PFSK-1 (cell line): ENCODE measurements around the gene USH2A.

Experiments
- POLR2AphosphoS5 ChIP-seq: IDR thresholded peaks from 2 replicates; pipeline ENCODE4 v1.6.1; 2012; ENCODE audit warnings: low read depth, mild to moderate bottlenecking, control low read depth, low read length, moderate library complexity
- REST ChIP-seq, 2 experiments: IDR thresholded peaks; 2 replicates each; pipeline versions ENCODE4 v1.6.1 to v1.8.0; 2011 to 2012; ENCODE audit warnings: low read depth in 2 of 2, low read length in 2 of 2, control low read depth in 1 of 2, inconsistent platforms in 1 of 2, mild to moderate bottlenecking in 1 of 2, moderate library complexity in 1 of 2; ENCODE audit not compliant: insufficient read depth in 1 of 2
- SIN3A ChIP-seq: IDR thresholded peaks from 2 replicates; pipeline ENCODE4 v1.6.1; 2012; ENCODE audit warnings: mild to moderate bottlenecking, low read length, moderate library complexity, borderline replicate concordance; ENCODE audit not compliant: insufficient read depth
- TAF1 ChIP-seq: IDR thresholded peaks from 2 replicates; pipeline ENCODE4 v1.6.1; 2012; ENCODE audit warnings: low read length, control low read depth, borderline replicate concordance; ENCODE audit not compliant: insufficient read depth

GRCh38 chr1:215889871-215890270 lies 533.4 kb downstream of the USH2A start:
- TF ChIP-seq POLR2AphosphoS5 = no peak
- TF ChIP-seq SIN3A = no peak
- no peak for TF ChIP-seq TAF1
- no peak for TF ChIP-seq REST (IDR thresholded peaks at IDR 0.05; ENCODE audit: insufficient read depth in 1 of 2, low read depth in 2 of 2, low read length in 2 of 2)
